ENCODE measurements around the gene PROK2.

DNA sequence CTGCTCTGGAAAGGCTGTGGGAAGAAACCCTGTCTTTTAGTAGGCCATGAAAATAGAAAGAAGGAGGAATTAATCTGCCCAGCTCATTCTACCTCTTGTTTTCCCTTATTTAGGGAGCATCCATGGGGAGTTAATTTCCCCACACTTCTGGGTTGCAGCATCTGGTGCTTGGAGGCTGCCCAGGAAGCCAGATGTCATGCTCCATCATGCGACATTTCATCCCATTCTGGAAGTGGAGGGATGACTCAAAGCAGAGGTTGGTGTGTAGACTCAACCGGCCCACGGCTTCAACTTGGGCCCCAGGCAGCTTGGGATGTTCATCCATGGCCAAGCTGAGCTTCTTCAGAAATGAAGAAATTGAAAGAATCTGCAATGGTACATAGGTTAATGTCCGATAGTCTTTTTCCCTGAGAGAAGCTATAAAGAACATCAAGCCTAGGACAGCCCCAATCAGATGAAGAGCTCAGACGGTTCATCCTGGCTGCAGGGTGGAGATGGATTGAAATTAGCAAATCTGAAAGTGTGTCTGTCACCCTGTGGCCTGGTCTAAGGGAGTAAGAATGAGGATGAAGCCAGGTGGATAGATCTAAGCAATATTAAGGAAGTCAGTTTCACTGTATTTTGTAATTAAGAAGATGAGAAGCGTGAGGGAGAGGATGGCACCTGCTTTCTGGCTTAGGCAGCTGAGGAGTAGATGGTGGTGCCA, 24.5 kb upstream of the PROK2 start:
- no peak for TF ChIP-seq CTCF (IDR thresholded peaks at IDR 0.05; ENCODE audit: low read depth, low read length, missing input control)
- TF ChIP-seq, protein P1, sequence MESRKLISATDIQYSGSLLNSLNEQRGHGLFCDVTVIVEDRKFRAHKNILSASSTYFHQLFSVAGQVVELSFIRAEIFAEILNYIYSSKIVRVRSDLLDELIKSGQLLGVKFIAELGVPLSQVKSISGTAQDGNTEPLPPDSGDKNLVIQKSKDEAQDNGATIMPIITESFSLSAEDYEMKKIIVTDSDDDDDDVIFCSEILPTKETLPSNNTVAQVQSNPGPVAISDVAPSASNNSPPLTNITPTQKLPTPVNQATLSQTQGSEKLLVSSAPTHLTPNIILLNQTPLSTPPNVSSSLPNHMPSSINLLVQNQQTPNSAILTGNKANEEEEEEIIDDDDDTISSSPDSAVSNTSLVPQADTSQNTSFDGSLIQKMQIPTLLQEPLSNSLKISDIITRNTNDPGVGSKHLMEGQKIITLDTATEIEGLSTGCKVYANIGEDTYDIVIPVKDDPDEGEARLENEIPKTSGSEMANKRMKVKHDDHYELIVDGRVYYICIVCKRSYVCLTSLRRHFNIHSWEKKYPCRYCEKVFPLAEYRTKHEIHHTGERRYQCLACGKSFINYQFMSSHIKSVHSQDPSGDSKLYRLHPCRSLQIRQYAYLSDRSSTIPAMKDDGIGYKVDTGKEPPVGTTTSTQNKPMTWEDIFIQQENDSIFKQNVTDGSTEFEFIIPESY (IDR thresholded peaks at IDR 0.05): no peak
